Iris pigment epithelial cell (primary cell): ENCODE results near the gene ANAPC2.

Experiments
- DNase-seq: peaks from one replicate; pipeline ENCODE4 v3.0.0-alpha.2; 2011; ENCODE audit warnings: low read depth

Gene ANAPC2

DNA sequence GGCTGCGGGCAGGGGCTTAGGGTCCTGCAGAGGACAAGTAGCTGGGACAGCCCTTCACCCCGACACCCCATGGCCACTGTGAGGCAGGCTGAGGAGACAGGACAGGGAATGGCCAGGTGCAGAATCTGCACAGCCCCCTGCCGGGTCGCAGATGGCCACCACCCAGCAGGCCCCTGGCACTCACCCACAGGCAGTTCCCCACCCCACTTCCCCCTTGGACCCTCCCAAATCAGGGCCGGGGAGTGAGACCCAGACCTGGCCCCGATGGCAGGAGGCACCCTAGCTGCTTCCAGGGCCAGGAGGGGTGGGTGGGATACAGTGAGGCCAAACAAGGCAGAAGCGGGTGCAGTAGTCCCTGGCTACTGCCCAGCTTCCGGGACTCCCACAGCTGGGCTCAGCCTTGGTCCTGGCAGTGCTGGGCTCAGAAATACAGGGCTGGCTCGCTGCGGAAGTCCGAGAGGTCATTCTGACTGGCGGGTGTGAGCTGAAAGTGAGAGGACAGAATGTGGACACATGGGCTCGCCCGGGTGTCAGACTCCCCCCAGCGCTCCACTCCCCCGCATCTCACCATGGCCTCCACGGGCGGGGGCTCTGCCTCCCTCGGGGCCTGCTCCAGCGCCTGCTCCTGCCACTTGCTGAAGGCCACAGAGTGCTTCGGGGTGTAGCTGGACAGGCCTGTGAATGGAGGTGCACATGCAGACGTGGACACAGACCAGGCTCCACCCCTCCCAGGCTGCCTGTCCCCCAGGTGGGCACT lies 3.5 kb upstream of the ANAPC2 start:
- no peak for DNase-seq

DNA sequence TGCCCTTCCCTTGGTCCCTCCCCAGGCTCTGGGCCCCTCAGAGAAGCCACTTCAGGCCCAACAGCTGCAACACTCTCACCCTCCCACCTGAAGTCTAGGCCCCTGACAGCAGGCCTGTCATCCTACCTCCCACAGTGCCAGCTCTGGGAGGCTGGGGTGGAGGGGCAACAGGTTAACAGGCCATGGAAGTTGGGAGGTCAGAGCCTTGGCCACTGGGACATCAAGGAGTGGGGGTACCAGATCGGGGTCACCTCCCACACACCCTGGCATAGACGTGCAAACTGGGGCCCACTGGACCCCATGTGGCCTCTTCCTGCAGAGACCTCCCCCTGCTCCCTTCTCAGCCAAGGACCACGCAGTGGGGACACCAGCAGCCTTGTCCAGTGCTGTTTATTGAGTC lies 2.9 kb upstream of the ANAPC2 start:
- DNase-seq = no peak

GRCh38 chr9:137190315-137190856 lies 2.0 kb upstream of the ANAPC2 start:
- DNase-seq = no peak

GRCh38 chr9:137189297-137190295 lies 1.2 kb upstream of the ANAPC2 start:
- DNase-seq = no peak

DNA sequence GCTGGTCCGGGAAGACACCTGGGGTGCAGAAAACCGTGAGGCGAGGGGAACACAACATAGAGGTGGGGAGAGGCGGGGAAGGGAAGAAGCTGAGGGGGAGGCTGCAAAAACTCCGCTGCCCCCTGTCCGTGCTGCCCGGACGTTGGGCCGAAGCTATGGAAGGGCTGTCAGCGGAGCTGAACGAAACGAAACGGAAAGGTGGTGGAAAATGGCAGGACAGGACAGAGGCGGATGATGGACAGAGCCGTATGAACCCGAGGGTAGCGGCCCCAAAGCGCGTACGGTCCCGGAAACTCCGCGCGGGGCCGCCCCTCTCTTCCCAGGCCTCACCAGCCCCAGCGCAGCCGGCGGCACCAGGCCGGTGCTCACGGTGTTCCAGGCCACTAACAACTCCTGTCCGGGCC lies 272 bp downstream of the ANAPC2 start:
- no peak for DNase-seq

- no peak for DNase-seq
Measured at GRCh38 chr9:137187386-137187785, 974 bp downstream of the ANAPC2 start.

DNA sequence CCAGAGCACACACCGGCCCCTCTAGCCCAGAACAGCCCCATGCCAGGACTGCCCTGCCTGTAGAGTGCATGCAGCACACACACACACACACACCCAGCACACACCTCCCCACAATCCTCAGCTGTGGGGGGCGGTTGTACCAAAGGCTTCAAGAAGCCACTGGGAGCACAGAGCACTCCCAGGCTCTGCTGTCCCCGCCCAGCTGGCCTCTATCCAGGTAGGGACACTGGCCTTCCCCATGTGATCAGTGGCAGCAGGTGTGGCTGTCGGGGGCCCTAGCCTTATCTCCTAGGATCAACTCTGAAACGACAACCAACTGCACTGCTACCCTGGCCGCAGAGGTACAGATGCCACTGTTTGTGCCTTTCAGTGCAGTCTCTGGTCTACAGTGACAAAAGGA lies 2.0 kb downstream of the ANAPC2 start:
- DNase-seq = no peak

DNA sequence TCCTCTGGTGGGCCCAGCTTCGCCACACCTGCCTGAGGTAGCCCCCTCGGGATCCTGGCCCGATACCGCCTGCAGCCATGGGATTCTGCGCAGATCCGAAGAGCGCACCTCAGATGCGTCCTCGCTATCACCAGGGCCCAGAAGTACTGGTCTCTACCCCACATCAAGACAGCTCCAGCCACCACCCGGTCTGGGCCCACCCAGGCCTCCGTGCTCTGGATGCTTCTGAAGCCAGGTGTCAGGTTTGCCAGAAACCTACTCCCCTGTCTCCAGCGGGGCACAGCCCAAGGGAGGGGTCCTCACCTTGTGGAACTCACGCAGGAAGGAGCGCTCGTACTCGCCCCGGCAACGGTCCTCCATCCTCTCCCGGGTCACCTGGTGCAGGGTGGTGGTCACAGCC lies 2.4 kb downstream of the ANAPC2 start:
- no peak for DNase-seq

- DNase-seq = no peak
Measured at GRCh38 chr9:137184881-137185660, 3.3 kb downstream of the ANAPC2 start.

DNA sequence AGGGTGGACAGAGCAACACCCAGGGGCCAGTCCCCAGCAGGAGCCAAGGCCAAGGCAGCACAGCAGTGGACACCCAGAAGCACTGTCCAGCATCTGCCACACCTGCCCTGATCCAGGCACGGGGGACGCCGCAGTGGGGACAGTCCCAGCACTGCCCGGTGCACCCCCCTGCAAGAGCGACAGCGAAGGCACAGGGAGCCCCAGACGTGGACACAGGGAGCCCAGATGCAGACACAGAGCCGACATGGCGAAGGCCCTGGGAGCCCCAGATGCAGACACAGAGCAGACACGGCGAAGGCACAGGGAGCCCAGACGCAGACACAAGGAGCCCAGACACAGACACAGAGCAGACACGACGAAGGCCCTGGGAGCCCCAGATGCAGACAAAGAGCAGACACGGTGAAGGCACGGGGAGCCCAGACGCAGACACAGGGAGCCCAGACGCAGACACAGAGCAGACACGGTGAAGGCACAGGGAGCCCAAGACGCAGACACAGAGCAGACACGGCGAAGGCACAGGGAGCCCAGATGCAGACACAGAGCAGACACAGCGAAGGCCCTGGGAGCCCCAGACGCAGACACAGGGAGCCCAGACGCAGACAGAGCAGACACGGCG lies 4.3 kb downstream of the ANAPC2 start:
- DNase-seq = no peak

DNA sequence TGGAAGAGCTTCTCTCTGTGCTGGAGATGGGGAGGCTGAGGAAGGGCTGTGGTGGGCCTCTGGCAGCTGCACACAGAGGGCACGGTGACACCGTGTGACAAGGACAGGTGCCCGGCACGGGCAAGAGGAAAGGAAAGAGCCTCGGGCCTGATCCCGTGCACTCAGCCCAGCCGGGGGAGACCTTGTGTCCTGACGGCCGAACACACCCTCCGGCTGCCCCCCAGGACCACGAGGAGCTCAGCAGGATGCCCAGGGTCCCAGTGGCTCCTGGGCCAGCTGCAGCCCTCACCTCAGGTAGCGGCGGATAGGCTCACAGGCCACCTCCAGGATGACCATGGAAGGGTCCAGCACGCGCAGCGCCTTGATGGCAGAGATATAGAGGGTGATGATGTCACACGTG lies 5.5 kb downstream of the ANAPC2 start:
- no peak for DNase-seq

GRCh38 chr9:137181680-137182079 lies 6.7 kb downstream of the ANAPC2 start:
- DNase-seq = no peak

DNA sequence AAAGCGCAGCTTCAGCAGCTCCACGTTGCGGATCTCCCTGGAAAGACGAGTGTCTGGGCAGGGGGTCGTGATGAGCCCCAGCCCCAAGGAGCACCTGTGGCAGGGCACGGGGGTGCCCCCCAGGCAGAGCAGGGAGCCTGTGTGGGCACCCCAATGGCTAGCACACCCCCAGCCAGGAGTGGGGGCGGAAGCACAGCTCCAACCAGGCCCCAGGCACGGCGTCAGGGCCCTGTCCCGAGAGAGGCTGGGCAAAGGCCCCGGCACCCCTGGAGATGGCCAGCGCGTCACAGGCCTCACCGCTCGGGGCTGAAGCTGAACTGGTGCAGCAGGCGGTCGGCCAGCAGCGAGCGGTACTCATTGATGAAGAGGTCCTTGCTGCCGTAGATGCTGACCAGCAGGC lies 7.9 kb downstream of the ANAPC2 start:
- no peak for DNase-seq

GRCh38 chr9:137179761-137180160 lies 8.6 kb downstream of the ANAPC2 start:
- no peak for DNase-seq

- no peak for DNase-seq
Measured at GRCh38 chr9:137178939-137179630, 9.3 kb downstream of the ANAPC2 start.

DNA sequence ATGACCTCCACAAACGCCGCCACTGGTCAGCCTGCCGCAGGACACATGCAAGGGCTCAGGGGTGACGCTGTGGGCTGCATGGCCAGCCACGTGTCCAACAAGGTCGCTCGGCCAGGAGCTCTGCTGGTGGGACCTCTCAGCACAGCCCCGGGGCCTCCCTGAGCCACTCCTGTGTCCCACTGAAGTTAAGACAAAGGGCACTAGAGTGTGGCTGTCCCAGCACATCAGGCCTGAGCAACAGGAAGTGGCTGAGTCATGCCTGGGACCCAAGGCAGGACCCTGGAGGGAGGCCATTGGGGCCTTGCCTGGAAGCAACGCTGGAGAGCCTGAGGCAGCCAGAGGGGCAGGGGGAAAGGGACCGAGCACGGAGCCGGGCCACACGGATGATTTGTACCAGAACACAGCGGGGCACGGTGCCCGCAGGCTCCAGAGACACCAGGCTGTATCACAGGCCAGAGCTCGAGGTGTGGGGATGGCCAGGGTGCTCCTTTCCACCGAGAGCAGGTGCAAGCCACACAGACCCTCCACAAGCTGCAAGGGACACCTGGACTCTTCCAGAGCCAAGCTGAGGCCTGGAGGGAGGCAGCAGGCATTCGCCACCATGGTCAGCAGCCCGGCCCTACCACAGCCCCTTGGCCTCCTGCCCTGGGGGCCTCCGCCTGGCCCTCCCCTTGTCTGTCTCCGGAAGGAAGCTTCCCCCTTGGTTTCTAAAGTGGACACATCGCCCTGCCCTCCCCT lies 10.0 kb downstream of the ANAPC2 start:
- no peak for DNase-seq

GRCh38 chr9:137176302-137177182 lies 11.8 kb downstream of the ANAPC2 start:
- DNase-seq = peak; percentile 54

- no peak for DNase-seq
Measured at GRCh38 chr9:137175345-137175961, 12.9 kb downstream of the ANAPC2 start.
